ENCODE measurements around the gene CRELD2.

Gene CRELD2

DNA sequence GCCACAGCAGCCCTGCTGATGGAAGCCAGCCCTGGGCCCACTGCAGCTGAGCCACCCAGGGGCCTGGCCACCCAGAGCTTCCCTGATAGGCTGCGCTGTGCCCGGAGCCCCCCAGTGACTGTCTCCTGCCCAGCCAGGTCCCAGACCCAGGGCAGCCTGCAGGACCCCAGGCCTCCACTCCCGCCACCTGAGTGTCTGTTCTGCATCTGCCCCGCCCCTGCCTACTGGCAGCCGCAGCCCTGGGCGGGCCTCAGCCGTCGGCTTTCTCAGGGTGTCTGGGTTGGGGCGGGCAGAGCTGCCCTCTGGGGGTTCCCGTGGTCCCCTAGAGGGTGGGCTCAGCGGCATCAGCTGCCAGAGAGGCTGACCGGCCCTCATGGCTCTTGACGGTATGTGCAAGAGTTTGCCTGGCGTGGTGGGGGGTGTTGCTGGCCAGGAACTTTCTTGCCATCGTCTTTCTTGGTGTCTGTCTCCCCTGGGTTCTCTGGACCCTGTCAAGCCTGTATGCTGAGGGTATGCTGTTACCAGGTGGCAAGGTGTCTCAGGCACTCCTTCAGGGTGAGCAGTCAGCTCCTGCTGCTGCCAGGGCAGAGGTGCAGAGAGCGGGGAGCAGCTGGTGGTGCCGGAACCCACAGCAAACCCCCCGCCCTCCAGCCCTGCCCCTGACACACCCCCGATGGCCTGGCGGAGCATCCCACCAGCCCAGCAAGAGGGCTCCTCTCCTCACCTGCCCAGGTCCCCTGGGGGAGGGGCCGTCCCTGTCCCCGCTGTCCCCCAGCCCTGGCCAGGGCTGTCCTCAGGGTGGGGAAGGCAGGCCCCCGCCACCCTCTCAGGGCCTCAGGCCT, 29.9 kb downstream of the CRELD2 start:
- DNase-seq = no peak

- no peak for DNase-seq
Observed at GRCh38 chr22:49948958-49949913, 30.8 kb downstream of the CRELD2 start.

DNA sequence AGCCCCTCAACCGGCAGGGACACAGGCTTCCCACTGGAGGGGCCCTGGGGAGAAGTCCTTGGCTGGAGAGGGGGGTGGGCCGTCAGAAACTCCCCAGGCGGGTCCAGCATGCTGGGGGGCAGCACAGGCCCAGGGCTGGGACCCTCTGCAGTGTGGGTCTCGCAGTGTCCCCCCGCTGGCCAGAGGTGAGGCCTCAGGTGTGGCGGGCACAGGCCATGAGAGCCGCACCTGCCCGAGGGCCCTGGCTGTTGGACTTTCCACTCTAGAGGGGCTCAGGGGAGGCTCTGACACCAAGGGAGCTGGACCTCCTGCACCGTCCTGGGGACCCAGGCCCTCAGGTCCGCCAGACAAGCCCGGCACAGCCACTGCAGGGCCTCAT, 31.5 kb downstream of the CRELD2 start:
- DNase-seq = no peak

DNA sequence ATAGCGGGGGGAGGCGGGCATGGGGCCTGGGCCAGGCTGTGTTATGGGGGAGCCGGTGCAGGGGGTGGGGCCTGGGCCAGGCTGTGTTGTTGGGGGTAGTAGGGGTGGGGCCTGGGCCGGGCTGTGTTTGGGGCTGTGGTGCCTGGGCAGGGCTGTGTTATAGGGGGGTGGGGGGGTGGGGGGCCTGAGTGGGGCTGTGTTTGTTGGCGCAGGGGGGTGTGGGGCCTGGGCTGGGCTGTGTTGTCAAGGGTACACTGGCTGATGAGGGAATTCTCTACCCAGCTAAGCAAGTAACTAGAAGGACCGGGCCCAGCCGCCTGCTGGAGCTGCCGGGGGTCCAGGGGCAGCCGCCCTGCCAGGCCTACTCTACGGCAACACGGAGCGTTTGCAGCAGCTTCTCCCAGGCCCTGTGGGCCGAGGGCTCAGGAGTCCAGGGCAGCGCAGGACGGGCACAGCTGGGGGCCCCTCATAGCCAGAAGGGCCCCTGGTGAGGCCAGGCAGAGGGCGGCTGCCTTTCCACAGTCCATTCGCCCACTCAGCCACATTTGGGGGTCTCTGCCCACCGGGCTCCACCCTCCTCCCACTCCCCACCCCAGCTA, 32.1 kb downstream of the CRELD2 start:
- DNase-seq = no peak

- no peak for DNase-seq
Observed at GRCh38 chr22:49951000-49951677, 32.7 kb downstream of the CRELD2 start.

DNA sequence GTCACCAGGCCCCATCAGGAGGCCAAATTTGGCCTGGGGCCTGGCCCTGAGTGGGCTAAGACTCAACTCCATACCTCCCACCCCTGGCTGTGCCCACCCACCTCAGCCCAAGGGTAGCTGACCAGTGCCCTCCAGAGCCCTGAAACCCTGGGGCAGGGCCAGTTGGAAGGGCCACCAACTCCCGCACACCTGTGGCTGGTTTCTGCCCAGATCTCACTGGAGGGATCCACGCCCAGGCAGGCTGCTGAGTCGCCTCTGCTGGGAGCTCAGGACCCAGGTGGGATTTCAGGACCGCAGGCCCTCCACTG, 33.2 kb downstream of the CRELD2 start:
- DNase-seq = no peak

DNA sequence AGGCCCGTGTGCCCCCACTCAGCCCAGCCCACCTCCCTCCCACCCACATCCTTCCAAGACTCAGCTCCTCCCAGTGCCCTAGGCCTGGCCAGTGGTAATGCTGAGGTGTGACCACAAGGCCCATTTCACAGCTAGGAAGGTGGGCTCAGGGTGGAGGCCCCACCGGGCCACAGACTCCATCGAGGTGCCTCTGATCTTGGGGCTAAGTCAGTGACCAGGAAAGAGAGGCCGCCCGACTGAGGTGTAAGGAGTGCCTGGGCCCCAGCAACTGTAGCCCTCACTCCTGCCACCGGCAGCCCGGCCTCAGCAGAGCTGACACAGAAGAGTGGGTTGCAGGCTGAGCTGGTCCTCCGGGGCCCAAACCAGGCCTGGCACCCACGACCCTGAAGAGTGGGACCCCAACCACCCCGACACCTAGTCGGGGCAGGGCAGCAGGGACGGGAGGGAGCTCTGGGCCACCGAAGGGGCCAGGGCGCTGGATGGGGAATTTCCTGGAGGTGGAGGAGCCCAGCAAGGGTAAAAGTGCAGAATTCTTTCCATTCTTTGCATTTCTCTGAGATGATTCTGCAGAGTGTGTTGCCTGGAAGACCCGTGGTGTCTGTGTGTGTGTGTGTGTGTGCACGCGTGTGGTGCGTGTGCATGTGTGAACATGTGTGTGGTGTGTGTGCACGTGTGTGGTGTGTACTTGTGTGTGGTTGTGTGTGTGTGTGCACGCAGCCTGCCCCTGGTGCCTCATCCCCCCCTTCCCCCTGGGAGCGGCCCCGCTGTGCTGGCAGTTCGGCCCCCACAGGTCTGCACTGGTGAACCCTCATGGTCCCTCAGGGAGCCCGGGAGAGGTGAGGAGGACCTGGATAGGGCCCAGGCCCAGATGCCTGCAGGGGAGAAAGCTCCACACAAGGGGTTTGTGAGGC, 33.8 kb downstream of the CRELD2 start:
- no peak for DNase-seq

DNA sequence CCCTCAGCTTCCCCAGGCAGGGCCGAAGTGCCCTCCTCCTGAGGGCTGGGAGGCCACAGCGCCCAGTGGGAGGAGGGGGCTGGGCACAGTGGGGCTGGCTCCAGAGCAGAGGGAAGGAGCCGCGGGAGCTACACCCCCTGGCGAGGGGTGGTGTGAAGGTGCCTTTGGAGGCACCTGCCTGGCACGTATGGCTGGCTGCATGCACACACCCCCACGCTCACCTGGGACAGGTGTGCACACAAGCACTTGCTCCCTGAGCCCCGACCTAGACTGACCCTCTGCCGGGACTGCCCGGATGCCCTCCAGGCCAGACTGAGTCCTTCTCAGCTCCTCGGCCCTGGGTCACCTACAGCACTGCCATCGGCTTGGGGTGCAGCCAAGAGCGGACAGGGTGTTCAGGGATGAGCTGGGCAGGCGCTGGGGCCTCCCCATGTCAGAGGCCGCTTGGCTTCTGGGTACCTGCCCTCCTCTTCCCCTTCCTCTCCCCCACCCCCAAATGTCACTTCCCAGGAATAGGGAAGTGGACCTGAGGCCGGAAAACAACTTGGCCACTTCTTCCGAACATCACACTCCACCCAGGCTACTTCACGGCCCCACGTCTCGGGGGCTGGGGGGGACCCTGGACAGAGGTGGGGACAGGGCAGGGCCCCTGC, 34.7 kb downstream of the CRELD2 start:
- DNase-seq = no peak

- no peak for DNase-seq
Observed at GRCh38 chr22:49953680-49954344, 35.4 kb downstream of the CRELD2 start.

DNA sequence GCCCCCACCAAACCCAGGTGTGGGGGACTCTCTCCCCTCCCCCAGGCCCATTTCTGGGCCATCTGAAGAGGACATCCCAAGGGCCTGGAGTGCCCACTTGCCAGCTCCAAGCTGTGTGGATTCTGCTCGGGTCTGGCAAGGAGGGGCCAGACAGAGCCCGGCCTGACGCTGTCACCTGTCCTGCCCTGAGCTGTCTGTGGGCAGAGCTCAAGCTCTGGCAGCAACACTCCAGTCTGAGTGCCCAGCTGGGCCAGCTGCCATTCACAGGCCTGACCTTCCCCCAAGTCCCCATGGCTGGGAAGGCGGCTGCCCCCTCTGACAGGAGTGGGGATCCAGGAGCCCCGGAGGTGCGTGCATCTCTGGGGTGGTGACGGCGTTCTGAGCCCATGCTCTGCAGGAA, 35.9 kb downstream of the CRELD2 start:
- DNase-seq = no peak

DNA sequence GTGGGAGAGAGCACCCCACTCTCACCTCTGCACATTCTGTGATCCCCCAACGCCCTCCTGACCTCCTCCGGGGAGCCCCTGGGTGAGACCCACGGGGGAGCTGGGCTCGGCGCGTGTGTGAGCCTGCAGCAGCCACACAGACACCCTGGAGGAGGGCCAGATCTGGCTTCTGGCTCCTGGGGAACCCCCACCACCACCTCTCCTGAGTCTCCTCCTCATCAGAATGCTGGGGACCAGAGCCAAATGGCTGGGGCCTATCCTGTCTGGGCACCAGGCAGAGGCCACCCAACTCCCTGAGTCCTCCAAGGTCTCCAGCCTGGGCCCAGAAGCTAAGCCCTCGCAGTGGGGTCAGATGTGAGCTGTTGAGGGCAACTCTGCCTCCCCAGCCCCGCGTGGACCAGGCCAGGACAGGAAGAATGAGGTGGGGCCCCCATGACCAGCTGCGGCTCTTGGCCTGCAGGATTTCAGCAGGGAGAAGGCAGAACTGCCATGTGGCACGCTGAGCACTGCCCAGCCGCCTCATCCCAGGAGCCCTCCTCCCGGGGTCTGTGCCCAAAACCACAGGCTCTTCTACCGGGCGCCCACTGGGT, 36.7 kb downstream of the CRELD2 start:
- DNase-seq = no peak

- DNase-seq = no peak
Observed at GRCh38 chr22:49955581-49956417, 37.4 kb downstream of the CRELD2 start.

- no peak for DNase-seq
Observed at GRCh38 chr22:49956418-49956770, 38.0 kb downstream of the CRELD2 start.

DNA sequence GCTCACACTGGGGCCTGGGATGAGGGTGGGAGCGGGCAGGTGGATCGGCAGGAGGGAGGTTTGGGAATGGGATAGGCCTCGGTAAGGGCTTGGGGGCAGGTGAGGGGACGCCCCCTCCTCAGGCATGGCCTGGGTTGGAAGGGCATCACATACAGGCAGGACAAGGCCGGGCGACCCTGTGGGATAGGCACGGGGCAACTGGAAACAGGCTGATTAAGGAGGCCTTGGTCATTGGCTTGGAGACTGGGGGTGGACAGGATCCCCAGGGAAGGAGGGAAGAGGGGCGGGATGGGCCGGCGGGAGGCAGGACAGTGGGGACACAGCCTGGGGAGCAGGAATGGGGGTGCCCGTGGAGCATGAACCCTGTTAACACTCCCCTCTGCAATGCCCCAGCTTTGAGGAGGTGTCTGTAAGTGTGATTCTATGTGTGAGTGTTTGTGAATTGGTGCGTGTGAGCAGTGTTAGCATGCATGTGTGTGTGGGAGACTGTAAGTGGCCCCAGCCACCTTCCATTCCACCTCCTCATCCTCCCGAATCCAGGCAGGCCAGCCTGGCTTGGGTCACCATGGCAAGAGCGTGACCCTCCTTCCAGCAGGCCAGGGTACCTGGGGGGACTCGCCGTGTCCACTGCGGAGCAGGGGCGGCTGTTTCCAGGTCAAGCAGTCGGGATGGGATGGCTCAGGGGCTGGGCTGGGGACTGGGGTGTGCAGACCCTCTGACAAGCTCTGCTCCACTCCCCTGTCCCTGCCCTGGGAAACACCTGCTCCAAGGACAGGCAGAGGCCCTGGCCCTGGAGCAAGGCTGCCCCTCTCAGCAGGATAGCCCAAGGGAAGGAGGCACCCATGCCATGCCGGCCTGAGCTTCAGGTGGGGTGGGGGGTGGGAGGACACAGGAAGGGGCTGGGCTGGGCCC, 38.7 kb downstream of the CRELD2 start:
- no peak for DNase-seq

DNA sequence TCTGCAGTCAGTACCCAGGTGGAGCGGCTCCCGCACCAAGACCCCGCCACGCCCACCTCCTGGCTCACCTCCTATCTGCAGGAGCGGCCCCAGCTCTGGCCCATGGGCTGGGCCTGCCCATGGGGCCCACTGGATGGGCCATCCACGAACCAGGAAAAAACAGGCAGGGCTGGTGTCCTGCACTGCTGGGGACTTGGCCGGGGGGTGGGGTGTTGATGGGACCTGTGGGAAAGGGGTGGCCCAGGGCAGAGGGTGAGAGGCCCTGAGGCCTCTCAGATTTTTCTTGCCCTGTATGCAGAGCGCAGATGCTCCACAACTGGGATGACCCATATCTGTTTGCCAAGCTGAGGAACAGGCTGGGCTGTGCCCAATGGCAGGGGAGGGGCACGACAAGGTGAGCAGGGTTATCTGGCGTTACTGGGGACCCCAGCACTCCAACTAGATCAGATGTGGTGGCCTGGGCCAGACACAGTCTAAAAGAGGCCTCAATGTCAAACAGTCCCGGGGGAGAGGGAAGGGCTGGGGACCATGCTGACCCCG, 39.5 kb downstream of the CRELD2 start:
- no peak for DNase-seq

DNA sequence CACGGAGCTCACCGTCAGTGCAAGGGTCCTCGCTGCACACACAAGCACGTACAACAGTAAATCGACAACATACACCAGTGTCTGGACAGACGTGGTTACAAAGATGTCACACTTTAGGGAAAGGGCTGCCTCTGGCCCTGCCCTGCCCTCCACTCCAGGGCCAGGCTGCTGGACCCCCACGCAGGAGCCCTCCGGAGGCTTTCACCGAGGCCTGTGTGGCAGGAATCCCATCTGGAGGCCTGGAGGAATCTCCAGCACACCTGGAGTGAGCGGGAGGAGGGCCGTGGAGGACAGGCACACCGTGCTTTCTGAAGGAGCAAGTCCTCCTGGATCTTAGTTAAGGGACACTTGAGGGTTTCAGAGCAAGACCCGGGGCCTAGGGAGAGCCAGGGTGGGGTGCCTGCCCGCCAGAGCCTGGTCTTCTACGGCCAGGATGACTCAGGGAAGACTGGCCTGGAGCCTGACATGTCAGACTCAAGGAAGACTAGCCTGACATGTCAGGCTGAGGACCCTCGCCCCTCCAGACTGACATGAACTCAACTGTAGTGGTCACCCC, 40.0 kb downstream of the CRELD2 start:
- DNase-seq = no peak

GRCh38 chr22:49958931-49959781, 40.7 kb downstream of the CRELD2 start:
- no peak for DNase-seq
